ENCODE data around the gene ATF6. TPM values are rescaled to one million over a fixed set of nuclear protein-coding genes. Genes with fewer than 3 reads are reported as not detected.

The ATF6 gene, protein sequence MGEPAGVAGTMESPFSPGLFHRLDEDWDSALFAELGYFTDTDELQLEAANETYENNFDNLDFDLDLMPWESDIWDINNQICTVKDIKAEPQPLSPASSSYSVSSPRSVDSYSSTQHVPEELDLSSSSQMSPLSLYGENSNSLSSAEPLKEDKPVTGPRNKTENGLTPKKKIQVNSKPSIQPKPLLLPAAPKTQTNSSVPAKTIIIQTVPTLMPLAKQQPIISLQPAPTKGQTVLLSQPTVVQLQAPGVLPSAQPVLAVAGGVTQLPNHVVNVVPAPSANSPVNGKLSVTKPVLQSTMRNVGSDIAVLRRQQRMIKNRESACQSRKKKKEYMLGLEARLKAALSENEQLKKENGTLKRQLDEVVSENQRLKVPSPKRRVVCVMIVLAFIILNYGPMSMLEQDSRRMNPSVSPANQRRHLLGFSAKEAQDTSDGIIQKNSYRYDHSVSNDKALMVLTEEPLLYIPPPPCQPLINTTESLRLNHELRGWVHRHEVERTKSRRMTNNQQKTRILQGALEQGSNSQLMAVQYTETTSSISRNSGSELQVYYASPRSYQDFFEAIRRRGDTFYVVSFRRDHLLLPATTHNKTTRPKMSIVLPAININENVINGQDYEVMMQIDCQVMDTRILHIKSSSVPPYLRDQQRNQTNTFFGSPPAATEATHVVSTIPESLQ
- total RNA-seq, result 29.4 TPM

GRCh38 chr1:161766102-161766981 lies at the start of gene ATF6:
TSS of gene ATF6 (plus strand) at chr1:161766320. CDS start at chr1:161766361, 41 bp downstream.

DNA sequence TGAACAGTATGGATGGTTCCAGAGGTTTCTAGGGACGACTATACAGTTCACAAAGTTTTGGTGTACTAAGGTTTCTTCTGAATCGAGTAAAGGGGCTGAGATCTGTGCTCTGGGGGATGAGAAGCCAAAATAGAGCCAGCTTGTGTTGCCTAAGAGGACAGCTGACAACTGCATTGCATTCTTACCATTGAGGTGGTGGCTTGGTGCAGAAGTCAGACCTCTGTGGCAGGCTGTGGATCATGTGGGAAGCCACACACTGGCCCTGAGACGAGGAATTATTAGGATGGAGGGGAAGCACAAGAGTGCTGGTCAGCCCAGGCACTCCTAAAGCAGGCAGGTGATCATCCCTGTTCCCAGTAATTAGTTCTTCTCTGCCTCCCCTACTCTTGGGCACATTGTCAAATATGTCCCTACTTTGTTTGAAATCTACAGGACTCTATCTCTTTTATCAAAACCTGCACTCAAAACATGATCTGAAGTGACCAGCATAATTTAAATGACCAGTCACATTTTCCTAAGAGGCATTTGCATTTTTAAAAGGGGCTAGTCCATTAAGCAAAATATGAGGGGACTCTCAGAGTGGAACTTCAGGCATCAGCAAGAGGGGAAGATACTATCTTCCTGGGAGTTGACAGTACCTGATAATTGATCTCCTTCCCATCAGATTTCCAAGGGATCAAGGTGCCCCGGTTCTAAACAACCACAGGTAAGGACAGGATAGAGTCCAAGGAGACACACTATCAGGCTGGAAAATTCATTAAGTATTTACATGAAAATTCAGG lies 45.0 kb upstream of the ATF6 start, which contains the start of gene FCRLB:
Gene FCRLB (plus strand): TSS at position 589 of the 782 bp plus-strand sequence. CDS start 1,129 bp downstream, outside the sequence.

GRCh38 chr1:161749509-161750407 lies 16.4 kb upstream of the ATF6 start, which contains the start of gene DUSP12:
TSS of gene DUSP12 (plus strand) at chr1:161749786. CDS start at chr1:161749802, 16 bp downstream.

Small RNAs within 50 kb of the gene (small RNA-seq; reads per million reads assigned to genes)
- not detected for gene RN7SL466P (ENCODE audit: low replicate concordance)

Other genes starting within 250 kb of the ATF6 start
- 0.94 TPM for gene HSPA6, start 241.8 kb upstream of the ATF6 start, total RNA-seq
- gene FCGR3A, start 216.5 kb upstream of the ATF6 start, total RNA-seq, result 4.1 TPM
- 0.63 TPM for gene FCGR3B, start 135.1 kb upstream of the ATF6 start, total RNA-seq
- gene FCGR2B, start 103.2 kb upstream of the ATF6 start, total RNA-seq, result not detected
- gene FCRLA, start 59.1 kb upstream of the ATF6 start, total RNA-seq, result not detected
- gene FCRLB, start 44.8 kb upstream of the ATF6 start, total RNA-seq, result 1.9 TPM
- gene DUSP12, start 16.5 kb upstream of the ATF6 start, total RNA-seq, result 104 TPM